HEK293 (cell line): ENCODE measurements around the gene USP24.

Experiments
- CTCF ChIA-PET: fragments of 350-600 bp; formaldehyde crosslinking; extraction: SDS; loops from one replicate; lab custom pipeline; 2021; ENCODE audit warnings: antibody characterized with exemption; lab: Yijun Ruan, JAX
- POLR2A ChIA-PET: fragments of 300-600 bp; formaldehyde crosslinking; extraction: SDS; loops from one replicate; lab custom pipeline; 2020; ENCODE audit warnings: antibody characterized with exemption, inconsistent platforms; lab: Yijun Ruan, JAX
- H3K27ac ChIP-seq: fragments of 200-500 bp; sonication (Bioruptor generic); 2 replicates; pipeline ENCODE4 v1.5.1; 2014; ENCODE audit warnings: low read depth, low read length, control low read depth, inconsistent platforms; ENCODE audit errors: extremely low read depth
- H3K36me3 ChIP-seq, 2 experiments: fragments of 200-500 bp in 1 of 2; sonication (Bioruptor generic) in 1 of 2; 1 replicate in 1 of 2; 2 replicates in 1 of 2; pipeline ENCODE4 v1.5.1; 2014 to 2017; ENCODE audit warnings: inconsistent platforms in 2 of 2, low read length in 2 of 2; ENCODE audit not compliant: control insufficient read depth in 2 of 2, insufficient read depth in 1 of 2
- H3K4me1 ChIP-seq: fragments of 200-500 bp; sonication (Bioruptor generic); 2 replicates; pipeline ENCODE4 v1.5.1; 2014; ENCODE audit warnings: mild to moderate bottlenecking, low read length, inconsistent platforms; ENCODE audit not compliant: control insufficient read depth, insufficient read depth
- H3K4me3 ChIP-seq: 2 replicates; pipeline ENCODE4 v1.5.1; 2011; ENCODE audit warnings: low read depth, mild to moderate bottlenecking, control low read depth, low read length, moderate library complexity
- H3K9me3 ChIP-seq: fragments of 200-500 bp; sonication (Bioruptor generic); 2 replicates; pipeline ENCODE4 v1.5.1; 2014; ENCODE audit warnings: low read depth, low read length, inconsistent platforms; ENCODE audit not compliant: control insufficient read depth, insufficient read depth
- SP2 ChIP-seq: fragments of 450-650 bp; formaldehyde crosslinking; IDR thresholded peaks from 2 replicates; pipeline ENCODE4 v1.5.1; 2016; ENCODE audit warnings: missing biosample characterization, missing genetic modification characterization
- SP7 ChIP-seq: fragments of 450-650 bp; formaldehyde crosslinking; IDR thresholded peaks from 2 replicates; pipeline ENCODE4 v1.5.1; 2016; ENCODE audit warnings: missing biosample characterization, missing genetic modification characterization
- ZBTB20 ChIP-seq: fragments of 450-650 bp; formaldehyde crosslinking; IDR thresholded peaks from 2 replicates; pipeline ENCODE4 v1.5.1; 2016; ENCODE audit warnings: missing biosample characterization, missing genetic modification characterization
- ZFHX2 ChIP-seq: fragments of 450-650 bp; formaldehyde crosslinking; conservative IDR thresholded peaks from 2 replicates; pipeline ENCODE4 v1.5.1; 2016; ENCODE audit warnings: missing biosample characterization, missing genetic modification characterization
- ZNF140 ChIP-seq: fragments of 450-650 bp; formaldehyde crosslinking; IDR thresholded peaks from 2 replicates; pipeline ENCODE4 v1.5.1; 2016; ENCODE audit warnings: missing biosample characterization, missing genetic modification characterization
- ZNF16 ChIP-seq: fragments of 450-650 bp; formaldehyde crosslinking; IDR thresholded peaks from 2 replicates; pipeline ENCODE4 v1.5.1; 2016; ENCODE audit warnings: low read depth, missing biosample characterization, missing genetic modification characterization
- ZNF214 ChIP-seq: fragments of 450-650 bp; formaldehyde crosslinking; IDR thresholded peaks from 2 replicates; pipeline ENCODE4 v1.5.1; 2017; ENCODE audit warnings: missing biosample characterization, mild to moderate bottlenecking, missing genetic modification characterization, borderline replicate concordance
- ZNF324 ChIP-seq: fragments of 450-650 bp; formaldehyde crosslinking; IDR thresholded peaks from 2 replicates; pipeline ENCODE4 v1.5.1; 2016; ENCODE audit warnings: missing biosample characterization, missing genetic modification characterization
- ZNF341 ChIP-seq: fragments of 450-650 bp; formaldehyde crosslinking; IDR thresholded peaks from 2 replicates; pipeline ENCODE4; 2016; ENCODE audit warnings: low read depth, missing biosample characterization, missing genetic modification characterization
- ZNF350 ChIP-seq: fragments of 450-650 bp; formaldehyde crosslinking; IDR thresholded peaks from 2 replicates; pipeline ENCODE4 v1.5.0; 2017; ENCODE audit warnings: missing biosample characterization, mild to moderate bottlenecking, missing genetic modification characterization
- ZNF391 ChIP-seq: fragments of 450-650 bp; formaldehyde crosslinking; IDR thresholded peaks from 2 replicates; pipeline ENCODE4 v1.5.1; 2016; ENCODE audit warnings: low read depth, missing biosample characterization, missing genetic modification characterization, borderline replicate concordance
- ZNF404 ChIP-seq: fragments of 450-650 bp; formaldehyde crosslinking; IDR thresholded peaks from 2 replicates; pipeline ENCODE4 v1.5.1; 2017; ENCODE audit warnings: missing biosample characterization, missing genetic modification characterization
- ZNF433 ChIP-seq: fragments of 450-650 bp; formaldehyde crosslinking; IDR thresholded peaks from 2 replicates; pipeline ENCODE4 v1.5.1; 2016; ENCODE audit warnings: missing biosample characterization, missing genetic modification characterization, low read depth
- ZNF473 ChIP-seq: fragments of 450-650 bp; formaldehyde crosslinking; IDR thresholded peaks from 2 replicates; pipeline ENCODE4 v1.5.1; 2017; ENCODE audit warnings: missing biosample characterization, missing genetic modification characterization
- ZNF510 ChIP-seq: fragments of 450-650 bp; formaldehyde crosslinking; IDR thresholded peaks from 2 replicates; pipeline ENCODE4 v1.5.1; 2018; ENCODE audit warnings: mild to moderate bottlenecking, missing genetic modification characterization, missing biosample characterization; ENCODE audit not compliant: insufficient replicate concordance
- ZNF529 ChIP-seq: fragments of 450-650 bp; formaldehyde crosslinking; IDR thresholded peaks from 2 replicates; pipeline ENCODE4 v1.5.1; 2017; ENCODE audit warnings: missing genetic modification characterization, missing biosample characterization; ENCODE audit not compliant: insufficient replicate concordance
- ZNF624 ChIP-seq: fragments of 450-650 bp; formaldehyde crosslinking; IDR thresholded peaks from 2 replicates; pipeline ENCODE4 v1.5.1; 2017; ENCODE audit warnings: missing biosample characterization, missing genetic modification characterization
- ZNF658 ChIP-seq: fragments of 450-650 bp; formaldehyde crosslinking; IDR thresholded peaks from 2 replicates; pipeline ENCODE4; 2016; ENCODE audit warnings: missing biosample characterization, missing genetic modification characterization
- ZNF76 ChIP-seq: fragments of 450-650 bp; formaldehyde crosslinking; IDR thresholded peaks from 2 replicates; pipeline ENCODE4; 2016; ENCODE audit warnings: low read depth, missing biosample characterization, missing genetic modification characterization, borderline replicate concordance
- TF ChIP-seq, protein P1 (sequence below): fragments of 450-650 bp; formaldehyde crosslinking; IDR thresholded peaks from 2 replicates; pipeline ENCODE4 v1.5.1; 2016; ENCODE audit warnings: missing biosample characterization, missing genetic modification characterization
- TF ChIP-seq, protein P2 (sequence below): fragments of 450-650 bp; formaldehyde crosslinking; IDR thresholded peaks from 2 replicates; pipeline ENCODE4 v1.5.1; 2016; ENCODE audit warnings: missing biosample characterization, missing genetic modification characterization
- TF ChIP-seq, protein P3 (sequence below): fragments of 450-650 bp; IDR thresholded peaks from 2 replicates; pipeline ENCODE4 v1.5.1; 2018; ENCODE audit warnings: missing biosample characterization, mild to moderate bottlenecking, missing genetic modification characterization
- TF ChIP-seq, protein P4 (sequence below): fragments of 450-650 bp; formaldehyde crosslinking; IDR thresholded peaks from 2 replicates; pipeline ENCODE4 v1.5.1; 2016; ENCODE audit warnings: missing biosample characterization, missing genetic modification characterization, borderline replicate concordance
- TF ChIP-seq, protein P5 (sequence below): fragments of 450-650 bp; IDR thresholded peaks from 2 replicates; pipeline ENCODE4 v1.5.1; 2018; ENCODE audit warnings: missing biosample characterization, missing genetic modification characterization
- TF ChIP-seq, protein P6 (sequence below): fragments of 450-650 bp; formaldehyde crosslinking; IDR thresholded peaks from 2 replicates; pipeline ENCODE4 v1.5.1; 2016; ENCODE audit warnings: missing biosample characterization, missing genetic modification characterization

USP24 gene

DNA sequence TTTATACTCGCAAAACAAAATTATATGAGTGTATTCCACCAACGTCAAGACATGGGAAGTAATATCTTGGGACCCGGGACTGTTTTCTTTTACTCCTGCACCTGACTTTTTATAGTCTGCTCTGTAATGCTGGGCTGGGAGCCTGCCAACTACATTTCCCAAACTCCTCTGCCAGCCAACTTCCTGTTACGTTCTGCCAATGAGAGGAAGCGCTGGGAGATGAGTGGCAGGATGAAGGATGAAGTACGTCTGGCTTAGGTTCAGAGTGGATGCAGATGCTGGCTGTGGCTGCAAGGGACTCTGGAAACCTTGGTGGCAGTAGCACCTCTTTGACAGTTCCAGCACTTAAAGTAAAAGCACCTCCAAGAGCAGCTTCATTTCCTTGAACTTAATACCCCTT is 59.6 kb downstream of the USP24 start:
- POLR2A ChIA-PET = no interaction called here

DNA sequence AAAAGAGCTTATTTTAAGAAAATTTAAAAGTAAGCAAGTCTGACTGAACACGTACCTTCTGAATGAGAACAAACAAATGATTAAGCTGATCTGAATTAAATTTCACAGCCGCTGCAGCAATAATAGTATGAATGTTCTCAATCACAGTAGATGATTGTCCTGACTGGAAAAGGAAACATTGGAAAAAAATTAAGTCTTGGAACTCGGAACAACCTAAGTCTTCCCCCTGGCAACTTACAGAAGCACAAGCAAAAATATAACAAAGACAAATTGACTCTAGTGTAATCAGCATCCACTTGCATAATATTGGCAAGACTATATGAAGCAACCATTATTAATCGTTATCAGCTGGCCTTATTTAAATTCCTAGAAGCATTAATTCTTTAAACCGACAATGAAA is 60.5 kb downstream of the USP24 start:
- Histone ChIP-seq H3K36me3 (peaks cover 8 to 76% of the 10 kb centered on the region in 2 experiments; a peak in 2 of 3 replicates), H3K4me3 (no peak overlapping the region), H3K27ac (no peak overlapping the region), H3K4me1 (no peaks in the 10 kb centered on the region), H3K9me3 (no peaks in the 10 kb centered on the region)
- ChIA-PET POLR2A (no interaction called here), CTCF (interaction anchor here (0.7 to 3.1 kb wide), 2 partner anchors 12 to 133 kb away, joined by 3 to 21 read pairs; no protein-coding TSS in a partner anchor)
- TF ChIP-seq ZNF350 (tag by site-specific recombination) (no peak), ZNF140 (tag by site-specific recombination) (no peak), ZNF510 (tag by site-specific recombination) (no peak), ZNF341 (tag by site-specific recombination) (no peak), ZNF214 (tag by site-specific recombination) (no peak), ZFHX2 (tag by site-specific recombination) (no peak), SP7 (no peak), ZNF624 (tag by site-specific recombination) (no peak), ZNF529 (no peak), ZNF473 (tag by site-specific recombination) (no peak), ZNF658 (no peak), ZNF391 (no peak), ZNF404 (tag by site-specific recombination) (no peak), ZNF16 (no peak)
- TF ChIP-seq, protein P1, sequence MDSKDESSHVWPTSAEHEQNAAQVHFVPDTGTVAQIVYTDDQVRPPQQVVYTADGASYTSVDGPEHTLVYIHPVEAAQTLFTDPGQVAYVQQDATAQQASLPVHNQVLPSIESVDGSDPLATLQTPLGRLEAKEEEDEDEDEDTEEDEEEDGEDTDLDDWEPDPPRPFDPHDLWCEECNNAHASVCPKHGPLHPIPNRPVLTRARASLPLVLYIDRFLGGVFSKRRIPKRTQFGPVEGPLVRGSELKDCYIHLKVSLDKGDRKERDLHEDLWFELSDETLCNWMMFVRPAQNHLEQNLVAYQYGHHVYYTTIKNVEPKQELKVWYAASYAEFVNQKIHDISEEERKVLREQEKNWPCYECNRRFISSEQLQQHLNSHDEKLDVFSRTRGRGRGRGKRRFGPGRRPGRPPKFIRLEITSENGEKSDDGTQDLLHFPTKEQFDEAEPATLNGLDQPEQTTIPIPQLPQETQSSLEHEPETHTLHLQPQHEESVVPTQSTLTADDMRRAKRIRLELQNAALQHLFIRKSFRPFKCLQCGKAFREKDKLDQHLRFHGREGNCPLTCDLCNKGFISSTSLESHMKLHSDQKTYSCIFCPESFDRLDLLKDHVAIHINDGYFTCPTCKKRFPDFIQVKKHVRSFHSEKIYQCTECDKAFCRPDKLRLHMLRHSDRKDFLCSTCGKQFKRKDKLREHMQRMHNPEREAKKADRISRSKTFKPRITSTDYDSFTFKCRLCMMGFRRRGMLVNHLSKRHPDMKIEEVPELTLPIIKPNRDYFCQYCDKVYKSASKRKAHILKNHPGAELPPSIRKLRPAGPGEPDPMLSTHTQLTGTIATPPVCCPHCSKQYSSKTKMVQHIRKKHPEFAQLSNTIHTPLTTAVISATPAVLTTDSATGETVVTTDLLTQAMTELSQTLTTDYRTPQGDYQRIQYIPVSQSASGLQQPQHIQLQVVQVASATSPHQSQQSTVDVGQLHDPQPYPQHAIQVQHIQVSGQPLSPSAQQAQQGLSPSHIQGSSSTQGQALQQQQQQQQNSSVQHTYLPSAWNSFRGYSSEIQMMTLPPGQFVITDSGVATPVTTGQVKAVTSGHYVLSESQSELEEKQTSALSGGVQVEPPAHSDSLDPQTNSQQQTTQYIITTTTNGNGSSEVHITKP (tag by site-specific recombination) = no peak
- TF ChIP-seq, protein P2, sequence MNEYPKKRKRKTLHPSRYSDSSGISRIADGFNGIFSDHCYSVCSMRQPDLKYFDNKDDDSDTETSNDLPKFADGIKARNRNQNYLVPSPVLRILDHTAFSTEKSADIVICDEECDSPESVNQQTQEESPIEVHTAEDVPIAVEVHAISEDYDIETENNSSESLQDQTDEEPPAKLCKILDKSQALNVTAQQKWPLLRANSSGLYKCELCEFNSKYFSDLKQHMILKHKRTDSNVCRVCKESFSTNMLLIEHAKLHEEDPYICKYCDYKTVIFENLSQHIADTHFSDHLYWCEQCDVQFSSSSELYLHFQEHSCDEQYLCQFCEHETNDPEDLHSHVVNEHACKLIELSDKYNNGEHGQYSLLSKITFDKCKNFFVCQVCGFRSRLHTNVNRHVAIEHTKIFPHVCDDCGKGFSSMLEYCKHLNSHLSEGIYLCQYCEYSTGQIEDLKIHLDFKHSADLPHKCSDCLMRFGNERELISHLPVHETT (tag by site-specific recombination) = no peak
- TF ChIP-seq, protein P3, sequence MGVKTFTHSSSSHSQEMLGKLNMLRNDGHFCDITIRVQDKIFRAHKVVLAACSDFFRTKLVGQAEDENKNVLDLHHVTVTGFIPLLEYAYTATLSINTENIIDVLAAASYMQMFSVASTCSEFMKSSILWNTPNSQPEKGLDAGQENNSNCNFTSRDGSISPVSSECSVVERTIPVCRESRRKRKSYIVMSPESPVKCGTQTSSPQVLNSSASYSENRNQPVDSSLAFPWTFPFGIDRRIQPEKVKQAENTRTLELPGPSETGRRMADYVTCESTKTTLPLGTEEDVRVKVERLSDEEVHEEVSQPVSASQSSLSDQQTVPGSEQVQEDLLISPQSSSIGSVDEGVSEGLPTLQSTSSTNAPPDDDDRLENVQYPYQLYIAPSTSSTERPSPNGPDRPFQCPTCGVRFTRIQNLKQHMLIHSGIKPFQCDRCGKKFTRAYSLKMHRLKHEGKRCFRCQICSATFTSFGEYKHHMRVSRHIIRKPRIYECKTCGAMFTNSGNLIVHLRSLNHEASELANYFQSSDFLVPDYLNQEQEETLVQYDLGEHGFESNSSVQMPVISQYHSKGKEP (tag by site-specific recombination) = no peak
- TF ChIP-seq, protein P4, sequence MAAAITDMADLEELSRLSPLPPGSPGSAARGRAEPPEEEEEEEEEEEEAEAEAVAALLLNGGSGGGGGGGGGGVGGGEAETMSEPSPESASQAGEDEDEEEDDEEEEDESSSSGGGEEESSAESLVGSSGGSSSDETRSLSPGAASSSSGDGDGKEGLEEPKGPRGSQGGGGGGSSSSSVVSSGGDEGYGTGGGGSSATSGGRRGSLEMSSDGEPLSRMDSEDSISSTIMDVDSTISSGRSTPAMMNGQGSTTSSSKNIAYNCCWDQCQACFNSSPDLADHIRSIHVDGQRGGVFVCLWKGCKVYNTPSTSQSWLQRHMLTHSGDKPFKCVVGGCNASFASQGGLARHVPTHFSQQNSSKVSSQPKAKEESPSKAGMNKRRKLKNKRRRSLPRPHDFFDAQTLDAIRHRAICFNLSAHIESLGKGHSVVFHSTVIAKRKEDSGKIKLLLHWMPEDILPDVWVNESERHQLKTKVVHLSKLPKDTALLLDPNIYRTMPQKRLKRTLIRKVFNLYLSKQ = no peak
- TF ChIP-seq, protein P5, sequence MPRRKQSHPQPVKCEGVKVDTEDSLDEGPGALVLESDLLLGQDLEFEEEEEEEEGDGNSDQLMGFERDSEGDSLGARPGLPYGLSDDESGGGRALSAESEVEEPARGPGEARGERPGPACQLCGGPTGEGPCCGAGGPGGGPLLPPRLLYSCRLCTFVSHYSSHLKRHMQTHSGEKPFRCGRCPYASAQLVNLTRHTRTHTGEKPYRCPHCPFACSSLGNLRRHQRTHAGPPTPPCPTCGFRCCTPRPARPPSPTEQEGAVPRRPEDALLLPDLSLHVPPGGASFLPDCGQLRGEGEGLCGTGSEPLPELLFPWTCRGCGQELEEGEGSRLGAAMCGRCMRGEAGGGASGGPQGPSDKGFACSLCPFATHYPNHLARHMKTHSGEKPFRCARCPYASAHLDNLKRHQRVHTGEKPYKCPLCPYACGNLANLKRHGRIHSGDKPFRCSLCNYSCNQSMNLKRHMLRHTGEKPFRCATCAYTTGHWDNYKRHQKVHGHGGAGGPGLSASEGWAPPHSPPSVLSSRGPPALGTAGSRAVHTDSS (tag by site-specific recombination) = no peak

More for the DNA sequence above, 59.6 kb downstream of the USP24 start:
- Histone ChIP-seq H3K36me3 (peaks cover 8 to 79% of the 10 kb centered on the region in 2 experiments; a peak in 2 of 3 replicates), H3K9me3 (no peaks in the 10 kb centered on the region), H3K4me1 (no peaks in the 10 kb centered on the region), H3K4me3 (no peak overlapping the region), H3K27ac (no peak overlapping the region)
- CTCF ChIA-PET = interaction anchor here (0.8 kb wide), 1 partner anchor 62 kb away, joined by 3 read pairs; no protein-coding TSS in a partner anchor
- TF ChIP-seq, protein P6, sequence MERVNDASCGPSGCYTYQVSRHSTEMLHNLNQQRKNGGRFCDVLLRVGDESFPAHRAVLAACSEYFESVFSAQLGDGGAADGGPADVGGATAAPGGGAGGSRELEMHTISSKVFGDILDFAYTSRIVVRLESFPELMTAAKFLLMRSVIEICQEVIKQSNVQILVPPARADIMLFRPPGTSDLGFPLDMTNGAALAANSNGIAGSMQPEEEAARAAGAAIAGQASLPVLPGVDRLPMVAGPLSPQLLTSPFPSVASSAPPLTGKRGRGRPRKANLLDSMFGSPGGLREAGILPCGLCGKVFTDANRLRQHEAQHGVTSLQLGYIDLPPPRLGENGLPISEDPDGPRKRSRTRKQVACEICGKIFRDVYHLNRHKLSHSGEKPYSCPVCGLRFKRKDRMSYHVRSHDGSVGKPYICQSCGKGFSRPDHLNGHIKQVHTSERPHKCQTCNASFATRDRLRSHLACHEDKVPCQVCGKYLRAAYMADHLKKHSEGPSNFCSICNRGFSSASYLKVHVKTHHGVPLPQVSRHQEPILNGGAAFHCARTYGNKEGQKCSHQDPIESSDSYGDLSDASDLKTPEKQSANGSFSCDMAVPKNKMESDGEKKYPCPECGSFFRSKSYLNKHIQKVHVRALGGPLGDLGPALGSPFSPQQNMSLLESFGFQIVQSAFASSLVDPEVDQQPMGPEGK (tag by site-specific recombination) = no peak
- TF ChIP-seq ZNF433 (no peak), ZNF76 (tag by site-specific recombination) (no peak), ZBTB20 (tag by site-specific recombination) (no peak), ZNF324 (tag by site-specific recombination) (no peak), SP2 (tag by site-specific recombination) (peak; percentile 10; the same call in 1 of the 2 replicates)
